GM23248 (cell line): ENCODE results near the gene SLC5A3.

Source experiments
- EZH2 ChIP-seq: fragments of 200-600 bp; sonication (generic); IDR thresholded peaks from 2 replicates; pipeline ENCODE4 v1.6.1; 2018; ENCODE audit warnings: antibody characterized with exemption, mild to moderate bottlenecking; ENCODE audit not compliant: insufficient read depth, poor library complexity, severe bottlenecking
- EZH2phosphoT487 ChIP-seq: fragments of 200-600 bp; sonication (generic); IDR thresholded peaks from 2 replicates; pipeline ENCODE4 v1.6.1; 2018; ENCODE audit warnings: antibody characterized with exemption, moderate library complexity, mild to moderate bottlenecking, low read depth; ENCODE audit not compliant: insufficient read depth

GRCh38 chr21:34093083-34093482 is 19.7 kb downstream of the SLC5A3 start:
- TF ChIP-seq EZH2 (no peak), EZH2phosphoT487 (no peak)
